KOPT-K1 (cell line): ENCODE results near the gene OR9A2.

Experiments
- H3K27ac ChIP-seq: fragments of 200-600 bp; sonication (generic); 2 replicates; pipeline ENCODE4 v1.5.1; 2016; ENCODE audit warnings: antibody characterized with exemption, mild to moderate bottlenecking, low read depth, low read length; ENCODE audit not compliant: poor library complexity, severe bottlenecking
- H3K36me3 ChIP-seq: fragments of 200-600 bp; sonication (generic); 2 replicates; pipeline ENCODE4 v1.5.1; 2017; ENCODE audit warnings: antibody characterized with exemption, mild to moderate bottlenecking, low read length, moderate library complexity; ENCODE audit not compliant: insufficient read depth
- H3K9me3 ChIP-seq: fragments of 200-600 bp; sonication (generic); 2 replicates; pipeline ENCODE4 v1.5.1; 2017; ENCODE audit warnings: antibody characterized with exemption, low read length, mild to moderate bottlenecking; ENCODE audit not compliant: insufficient read depth, poor library complexity, severe bottlenecking

OR9A2 gene

GRCh38 chr7:143027032-143027431, at the start of gene OR9A2:
TSS of gene OR9A2 (minus strand) at chr7:143027132. CDS start at chr7:143027132, 0 bp downstream.
- H3K27ac ChIP-seq: no peak within 1 kb of the TSS
- no peaks in the 10 kb centered on the region for H3K36me3 ChIP-seq
- H3K9me3 ChIP-seq: no peaks in the 10 kb centered on the region

GRCh38 chr7:143074141-143074540, 47.2 kb upstream of the OR9A2 start:
- H3K9me3 ChIP-seq: no peaks in the 10 kb centered on the region
- no peak overlapping the region for H3K27ac ChIP-seq
- H3K36me3 ChIP-seq: no peaks in the 10 kb centered on the region

GRCh38 chr7:143073556-143073955, 46.6 kb upstream of the OR9A2 start:
- Histone ChIP-seq H3K9me3 (no peaks in the 10 kb centered on the region), H3K36me3 (no peaks in the 10 kb centered on the region), H3K27ac (no peak overlapping the region)

- H3K27ac ChIP-seq: no peak overlapping the region
These were observed 43.1 kb upstream of the OR9A2 start for GRCh38 chr7:143069912-143070500.

GRCh38 chr7:143068446-143068845, 41.5 kb upstream of the OR9A2 start:
- no peak overlapping the region for H3K27ac ChIP-seq
- H3K36me3 ChIP-seq: no peaks in the 10 kb centered on the region
- H3K9me3 ChIP-seq: no peaks in the 10 kb centered on the region

More at GRCh38 chr7:143069912-143070500, 43.1 kb upstream of the OR9A2 start:
- Histone ChIP-seq H3K36me3 (no peaks in the 10 kb centered on the region), H3K9me3 (no peaks in the 10 kb centered on the region)

- Histone ChIP-seq H3K9me3 (no peaks in the 10 kb centered on the region), H3K27ac (no peak overlapping the region), H3K36me3 (no peaks in the 10 kb centered on the region)
These were observed 36.8 kb upstream of the OR9A2 start for GRCh38 chr7:143063741-143064140.

- Histone ChIP-seq H3K36me3 (no peaks in the 10 kb centered on the region), H3K9me3 (no peaks in the 10 kb centered on the region), H3K27ac (no peak overlapping the region)
These were observed 28.8 kb upstream of the OR9A2 start for GRCh38 chr7:143055754-143056153.

- Histone ChIP-seq H3K9me3 (no peaks in the 10 kb centered on the region), H3K36me3 (no peaks in the 10 kb centered on the region)
These were observed 27.7 kb upstream of the OR9A2 start for GRCh38 chr7:143054621-143055020.

GRCh38 chr7:143052041-143052440, 25.1 kb upstream of the OR9A2 start, which contains the start of gene OR6V1:
TSS of gene OR6V1 (plus strand) at chr7:143052341. CDS start at chr7:143052341, 0 bp downstream.
- Histone ChIP-seq H3K9me3 (no peaks in the 10 kb centered on the region), H3K27ac (no peak within 1 kb of the TSS), H3K36me3 (no peaks in the 10 kb centered on the region)

More at GRCh38 chr7:143054621-143055020, 27.7 kb upstream of the OR9A2 start:
- H3K27ac ChIP-seq: no peak overlapping the region

GRCh38 chr7:143050931-143051330, 24.0 kb upstream of the OR9A2 start:
- H3K9me3 ChIP-seq: no peaks in the 10 kb centered on the region
- H3K27ac ChIP-seq: no peak overlapping the region
- H3K36me3 ChIP-seq: no peaks in the 10 kb centered on the region

- Histone ChIP-seq H3K9me3 (no peaks in the 10 kb centered on the region), H3K36me3 (no peaks in the 10 kb centered on the region), H3K27ac (no peak overlapping the region)
These were observed 22.4 kb upstream of the OR9A2 start for GRCh38 chr7:143049362-143049761.

GRCh38 chr7:143048827-143049226, 21.9 kb upstream of the OR9A2 start:
- Histone ChIP-seq H3K9me3 (no peaks in the 10 kb centered on the region), H3K27ac (no peak overlapping the region), H3K36me3 (no peaks in the 10 kb centered on the region)

- H3K27ac ChIP-seq: no peak overlapping the region
- H3K9me3 ChIP-seq: no peaks in the 10 kb centered on the region
- H3K36me3 ChIP-seq: no peaks in the 10 kb centered on the region
These were observed 20.4 kb upstream of the OR9A2 start for GRCh38 chr7:143047326-143047725.

- Histone ChIP-seq H3K27ac (no peak overlapping the region), H3K9me3 (no peaks in the 10 kb centered on the region), H3K36me3 (no peaks in the 10 kb centered on the region)
These were observed 19.5 kb upstream of the OR9A2 start for GRCh38 chr7:143046426-143046851.

- Histone ChIP-seq H3K9me3 (no peaks in the 10 kb centered on the region), H3K36me3 (no peaks in the 10 kb centered on the region), H3K27ac (no peak overlapping the region)
These were observed 16.5 kb upstream of the OR9A2 start for GRCh38 chr7:143043391-143043790.

GRCh38 chr7:143042790-143043271, 15.9 kb upstream of the OR9A2 start:
- Histone ChIP-seq H3K9me3 (no peaks in the 10 kb centered on the region), H3K27ac (no peak overlapping the region), H3K36me3 (no peaks in the 10 kb centered on the region)
